ENCODE results near the gene EDAR.

The EDAR gene

GRCh38 chr2:108909275-108909823, 79.7 kb downstream of the EDAR start:
- no peak for DNase-seq (ENCODE audit: low read depth, low spot score)

GRCh38 chr2:108908713-108909070, 80.3 kb downstream of the EDAR start:
- no peak for DNase-seq (ENCODE audit: low read depth, low spot score)

GRCh38 chr2:108907822-108908712, 81.0 kb downstream of the EDAR start:
- DNase-seq (ENCODE audit: low read depth, low spot score): no peak

GRCh38 chr2:108906403-108907077, 82.5 kb downstream of the EDAR start:
- no peak for DNase-seq (ENCODE audit: low read depth, low spot score)

GRCh38 chr2:108905906-108906305, 83.1 kb downstream of the EDAR start:
- no peak for DNase-seq (ENCODE audit: low read depth, low spot score)

- no peak for DNase-seq (ENCODE audit: low read depth, low spot score)
These were observed 83.8 kb downstream of the EDAR start for GRCh38 chr2:108905176-108905575.

GRCh38 chr2:108904680-108905079, 84.3 kb downstream of the EDAR start:
- no peak for DNase-seq (ENCODE audit: low read depth, low spot score)

GRCh38 chr2:108898315-108899082, 90.5 kb downstream of the EDAR start:
- no peak for DNase-seq (ENCODE audit: low read depth, low spot score)

- no peak for DNase-seq (ENCODE audit: low read depth, low spot score)
These were observed 92.3 kb downstream of the EDAR start for GRCh38 chr2:108896741-108897140.

GRCh38 chr2:108895188-108895587, 93.8 kb downstream of the EDAR start:
- no peak for DNase-seq (ENCODE audit: low read depth, low spot score)

GRCh38 chr2:108894766-108895165, 94.3 kb downstream of the EDAR start:
- no peak for DNase-seq (ENCODE audit: low read depth, low spot score)

- DNase-seq (ENCODE audit: low read depth, low spot score): no peak
These were observed 95.7 kb downstream of the EDAR start for GRCh38 chr2:108893277-108893676.

- no peak for DNase-seq (ENCODE audit: low read depth, low spot score)
These were observed 99.1 kb downstream of the EDAR start for GRCh38 chr2:108889907-108890306.

GRCh38 chr2:108884619-108885018, 104.4 kb downstream of the EDAR start:
- no peak for DNase-seq (ENCODE audit: low read depth, low spot score)

GRCh38 chr2:108878276-108878675, 110.7 kb downstream of the EDAR start:
- DNase-seq (ENCODE audit: low read depth, low spot score): no peak

GRCh38 chr2:108877506-108877905, 111.5 kb downstream of the EDAR start:
- no peak for DNase-seq (ENCODE audit: low read depth, low spot score)

GRCh38 chr2:108870069-108870644, 118.9 kb downstream of the EDAR start:
- DNase-seq (ENCODE audit: low read depth, low spot score): no peak

GRCh38 chr2:108869542-108869941, 119.5 kb downstream of the EDAR start:
- no peak for DNase-seq (ENCODE audit: low read depth, low spot score)

- no peak for DNase-seq (ENCODE audit: low read depth, low spot score)
These were observed 120.1 kb downstream of the EDAR start for GRCh38 chr2:108868911-108869310.

GRCh38 chr2:108866041-108866440, 123.0 kb downstream of the EDAR start:
- no peak for DNase-seq (ENCODE audit: low read depth, low spot score)

GRCh38 chr2:108858894-108859293, 130.1 kb downstream of the EDAR start:
- no peak for DNase-seq (ENCODE audit: low read depth, low spot score)

- no peak for DNase-seq (ENCODE audit: low read depth, low spot score)
These were observed 133.8 kb downstream of the EDAR start for GRCh38 chr2:108855194-108855593.

Measured in ELF-1 (cell line).